Measurements from ENCODE around the gene EIF4B. TPM values are rescaled to one million over a fixed set of nuclear protein-coding genes. Genes with fewer than 3 reads are reported as not detected.

EIF4B gene
- total and polyA plus RNA-seq, 2 of the 13 experiments (the other 11 are each of a cell fraction or from before 2014, with no cell fraction given) = 416 to 548 TPM

DNA sequence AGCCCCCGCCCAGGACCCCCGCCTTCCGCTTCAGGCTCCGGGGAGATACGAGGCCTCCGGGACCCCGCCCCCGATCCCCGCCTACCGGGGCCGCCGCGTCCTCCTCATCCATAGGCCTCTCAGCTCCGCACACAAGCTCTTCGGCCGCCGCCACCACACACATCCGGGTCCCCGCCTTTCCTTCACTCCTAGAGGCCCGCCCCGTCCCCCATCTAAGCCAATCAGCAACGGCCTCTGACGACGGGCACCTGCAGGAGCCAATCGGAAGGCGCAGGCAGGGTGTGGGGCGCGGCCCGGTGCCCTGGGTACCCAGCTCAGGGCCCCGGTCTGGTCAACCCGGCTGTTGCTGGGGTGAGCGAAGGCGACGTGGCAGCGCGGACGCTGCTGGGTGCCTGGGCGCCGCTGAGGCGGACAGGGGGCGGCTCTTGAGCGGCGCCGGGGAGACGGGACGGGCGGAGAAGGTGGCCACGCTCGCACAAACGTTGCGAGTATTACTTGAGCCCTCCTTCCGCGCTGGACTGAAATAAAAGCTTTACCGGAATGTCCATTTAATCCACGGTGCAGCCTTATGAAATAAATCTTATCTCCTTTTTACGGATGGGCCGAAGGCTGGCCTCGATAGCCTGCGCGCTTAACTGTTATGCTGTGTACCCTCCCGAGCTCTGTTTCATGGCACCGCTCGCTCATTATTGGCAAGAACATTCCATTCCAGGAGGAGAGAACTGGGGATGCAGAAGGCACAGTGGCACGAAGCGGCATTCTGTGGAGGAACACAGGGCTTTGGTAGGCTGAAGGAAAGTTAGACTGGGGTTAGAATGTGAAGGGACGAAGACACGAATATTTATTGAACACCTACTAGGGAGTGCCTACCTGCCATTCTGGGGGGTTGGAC lies 73.2 kb downstream of the EIF4B start, which contains the start of gene SPRYD3 (continued):
- TF ChIP-seq PTBP1 (IDR thresholded peaks at IDR 0.05; ENCODE audit: low read depth, low read length, poor library complexity, severe bottlenecking) (peak; percentile 54), ZFX (CRISPR knock-in tag; IDR thresholded peaks at IDR 0.05; ENCODE audit: low read depth) (peak; percentile 79), ZBTB42 (CRISPR knock-in tag; IDR thresholded peaks at IDR 0.05) (0 out of 2 replicates have a peak, but pooled peaks have one; percentile 27), NAIF1 (CRISPR knock-in tag; IDR thresholded peaks at IDR 0.05; ENCODE audit: borderline replicate concordance) (no peak), MED1 (CRISPR knock-in tag; IDR thresholded peaks at IDR 0.05) (peak; percentile 40; the same call in 1 of the 2 replicates), CREB1 (IDR thresholded peaks at IDR 0.05) (peak; percentile 76), CREB1 (CRISPR knock-in tag; IDR thresholded peaks at IDR 0.05) (peak; percentile 69), CREM (IDR thresholded peaks at IDR 0.05) (peak; percentile 17; the same call in 1 of the 2 replicates), CREM (CRISPR knock-in tag; IDR thresholded peaks at IDR 0.05) (no peak), ETV6 (CRISPR knock-in tag; conservative IDR thresholded peaks at IDR 0.05) (0 out of 2 replicates have a peak, but pooled peaks have one; percentile 55), ZNF773 (CRISPR knock-in tag; IDR thresholded peaks at IDR 0.05; ENCODE audit: borderline replicate concordance) (peak; percentile 83; the same call in 1 of the 2 replicates), KMT2A (CRISPR knock-in tag; IDR thresholded peaks at IDR 0.05) (peak; percentile 63; the same call in 1 of the 2 replicates), ZNF3 (CRISPR knock-in tag; IDR thresholded peaks at IDR 0.05) (no peak), RFXANK (CRISPR knock-in tag; IDR thresholded peaks at IDR 0.05) (peak; percentile 85), ZNF781 (CRISPR knock-in tag; IDR thresholded peaks at IDR 0.05; ENCODE audit: borderline replicate concordance, not compliant biosample characterization) (peak; percentile 56), ZNF7 (CRISPR knock-in tag; IDR thresholded peaks at IDR 0.05) (no peak), ZNF329 (CRISPR knock-in tag; IDR thresholded peaks at IDR 0.05; ENCODE audit: low read depth) (no peak), SMAD1 (CRISPR knock-in tag; IDR thresholded peaks at IDR 0.05; ENCODE audit: borderline replicate concordance, low read depth) (no peak)
- TF ChIP-seq, protein P1, sequence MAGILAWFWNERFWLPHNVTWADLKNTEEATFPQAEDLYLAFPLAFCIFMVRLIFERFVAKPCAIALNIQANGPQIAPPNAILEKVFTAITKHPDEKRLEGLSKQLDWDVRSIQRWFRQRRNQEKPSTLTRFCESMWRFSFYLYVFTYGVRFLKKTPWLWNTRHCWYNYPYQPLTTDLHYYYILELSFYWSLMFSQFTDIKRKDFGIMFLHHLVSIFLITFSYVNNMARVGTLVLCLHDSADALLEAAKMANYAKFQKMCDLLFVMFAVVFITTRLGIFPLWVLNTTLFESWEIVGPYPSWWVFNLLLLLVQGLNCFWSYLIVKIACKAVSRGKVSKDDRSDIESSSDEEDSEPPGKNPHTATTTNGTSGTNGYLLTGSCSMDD (CRISPR knock-in tag; IDR thresholded peaks at IDR 0.05) = no peak
- TF ChIP-seq, protein P2, sequence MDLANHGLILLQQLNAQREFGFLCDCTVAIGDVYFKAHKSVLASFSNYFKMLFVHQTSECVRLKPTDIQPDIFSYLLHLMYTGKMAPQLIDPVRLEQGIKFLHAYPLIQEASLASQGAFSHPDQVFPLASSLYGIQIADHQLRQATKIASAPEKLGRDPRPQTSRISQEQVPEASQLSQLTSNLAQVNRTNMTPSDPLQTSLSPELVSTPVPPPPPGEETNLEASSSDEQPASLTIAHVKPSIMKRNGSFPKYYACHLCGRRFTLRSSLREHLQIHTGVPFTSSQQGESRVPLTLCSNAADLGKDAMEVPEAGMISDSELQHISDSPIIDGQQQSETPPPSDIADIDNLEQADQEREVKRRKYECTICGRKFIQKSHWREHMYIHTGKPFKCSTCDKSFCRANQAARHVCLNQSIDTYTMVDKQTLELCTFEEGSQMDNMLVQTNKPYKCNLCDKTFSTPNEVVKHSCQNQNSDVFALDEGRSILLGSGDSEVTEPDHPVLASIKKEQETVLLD (CRISPR knock-in tag; IDR thresholded peaks at IDR 0.05; ENCODE audit: low read depth) = peak; percentile 94
- TF ChIP-seq, protein P3, sequence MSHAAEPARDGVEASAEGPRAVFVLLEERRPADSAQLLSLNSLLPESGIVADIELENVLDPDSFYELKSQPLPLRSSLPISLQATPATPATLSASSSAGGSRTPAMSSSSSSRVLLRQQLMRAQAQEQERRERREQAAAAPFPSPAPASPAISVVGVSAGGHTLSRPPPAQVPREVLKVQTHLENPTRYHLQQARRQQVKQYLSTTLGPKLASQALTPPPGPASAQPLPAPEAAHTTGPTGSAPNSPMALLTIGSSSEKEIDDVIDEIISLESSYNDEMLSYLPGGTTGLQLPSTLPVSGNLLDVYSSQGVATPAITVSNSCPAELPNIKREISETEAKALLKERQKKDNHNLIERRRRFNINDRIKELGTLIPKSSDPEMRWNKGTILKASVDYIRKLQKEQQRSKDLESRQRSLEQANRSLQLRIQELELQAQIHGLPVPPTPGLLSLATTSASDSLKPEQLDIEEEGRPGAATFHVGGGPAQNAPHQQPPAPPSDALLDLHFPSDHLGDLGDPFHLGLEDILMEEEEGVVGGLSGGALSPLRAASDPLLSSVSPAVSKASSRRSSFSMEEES (CRISPR knock-in tag; IDR thresholded peaks at IDR 0.05) = no peak
- TF ChIP-seq, protein P4, sequence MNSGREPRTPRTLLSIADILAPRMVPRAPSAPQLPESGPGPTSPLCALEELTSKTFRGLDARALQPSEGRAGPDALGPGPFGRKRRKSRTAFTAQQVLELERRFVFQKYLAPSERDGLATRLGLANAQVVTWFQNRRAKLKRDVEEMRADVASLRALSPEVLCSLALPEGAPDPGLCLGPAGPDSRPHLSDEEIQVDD (CRISPR knock-in tag; IDR thresholded peaks at IDR 0.05; ENCODE audit: borderline replicate concordance) = 0 out of 2 replicates have a peak, but pooled peaks have one; percentile 34
- TF ChIP-seq, protein P5, sequence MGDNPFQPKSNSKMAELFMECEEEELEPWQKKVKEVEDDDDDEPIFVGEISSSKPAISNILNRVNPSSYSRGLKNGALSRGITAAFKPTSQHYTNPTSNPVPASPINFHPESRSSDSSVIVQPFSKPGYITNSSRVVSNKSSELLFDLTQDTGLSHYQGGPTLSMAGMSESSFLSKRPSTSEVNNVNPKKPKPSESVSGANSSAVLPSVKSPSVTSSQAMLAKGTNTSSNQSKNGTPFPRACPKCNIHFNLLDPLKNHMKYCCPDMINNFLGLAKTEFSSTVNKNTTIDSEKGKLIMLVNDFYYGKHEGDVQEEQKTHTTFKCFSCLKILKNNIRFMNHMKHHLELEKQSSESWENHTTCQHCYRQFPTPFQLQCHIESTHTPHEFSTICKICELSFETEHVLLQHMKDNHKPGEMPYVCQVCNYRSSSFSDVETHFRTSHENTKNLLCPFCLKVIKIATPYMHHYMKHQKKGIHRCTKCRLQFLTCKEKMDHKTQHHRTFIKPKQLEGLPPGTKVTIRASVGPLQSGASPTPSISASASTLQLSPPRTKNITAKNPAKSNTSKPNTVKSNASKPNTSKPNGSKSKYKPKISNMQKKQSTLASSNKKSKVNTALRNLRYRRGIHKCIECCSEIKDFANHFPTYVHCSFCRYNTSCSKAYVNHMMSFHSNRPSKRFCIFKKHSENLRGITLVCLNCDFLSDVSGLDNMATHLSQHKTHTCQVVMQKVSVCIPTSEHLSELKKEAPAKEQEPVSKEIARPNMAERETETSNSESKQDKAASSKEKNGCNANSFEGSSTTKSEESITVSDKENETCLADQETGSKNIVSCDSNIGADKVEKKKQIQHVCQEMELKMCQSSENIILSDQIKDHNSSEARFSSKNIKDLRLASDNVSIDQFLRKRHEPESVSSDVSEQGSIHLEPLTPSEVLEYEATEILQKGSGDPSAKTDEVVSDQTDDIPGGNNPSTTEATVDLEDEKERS (CRISPR knock-in tag; IDR thresholded peaks at IDR 0.05) = peak; percentile 70; the same call in 1 of the 2 replicates
